Epidermal melanocyte (primary cell): ENCODE measurements around the gene CFAP46.

Experiments
- DNase-seq: peaks from one replicate; pipeline ENCODE4 v3.0.0; 2011; ENCODE audit warnings: low spot score; ENCODE audit not compliant: insufficient read length

Gene CFAP46

DNA sequence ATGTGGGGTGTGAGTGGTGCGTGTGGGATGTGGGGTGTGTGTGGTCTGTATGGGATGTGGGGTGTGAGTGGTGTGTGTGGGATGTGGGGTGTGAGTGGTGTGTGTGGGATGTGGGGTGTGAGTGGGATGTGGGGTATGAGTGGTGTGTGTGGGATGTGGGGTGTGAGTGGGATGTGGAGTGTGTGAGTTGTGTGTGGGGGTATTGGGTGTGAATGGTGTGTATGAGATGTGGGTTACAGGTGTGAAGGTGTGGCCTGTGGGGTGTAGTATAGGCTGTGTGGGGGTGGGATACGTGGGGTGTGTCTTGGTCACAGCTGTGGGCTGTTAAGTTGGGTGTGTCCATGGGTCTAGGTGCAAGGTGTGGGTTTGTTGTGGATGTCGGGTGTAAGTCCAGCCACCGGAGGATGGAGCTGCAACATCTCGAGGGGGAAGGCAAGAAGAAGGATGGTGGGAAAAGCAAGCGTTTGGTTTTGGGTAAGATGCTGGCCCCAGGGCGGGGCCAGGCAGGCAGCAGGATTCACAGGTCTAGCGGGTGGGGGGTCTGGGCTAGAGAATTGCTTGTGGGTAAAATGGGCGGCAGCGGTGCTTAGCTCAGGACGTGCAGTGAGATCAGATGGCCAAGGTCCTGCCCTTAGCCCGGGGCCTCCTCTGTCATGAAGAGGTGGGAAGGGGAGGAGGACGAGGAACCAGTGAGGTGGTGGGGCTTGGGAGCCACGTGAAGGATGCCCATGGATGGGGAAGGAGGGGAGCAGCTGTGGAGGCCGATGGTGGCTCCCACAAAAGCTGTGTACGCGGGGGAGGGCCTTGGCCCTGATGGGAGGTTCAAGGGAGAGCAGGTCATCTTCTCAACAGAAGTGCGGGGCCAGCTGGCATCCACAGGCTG is 60.1 kb downstream of the CFAP46 start:
- no peak for DNase-seq

DNA sequence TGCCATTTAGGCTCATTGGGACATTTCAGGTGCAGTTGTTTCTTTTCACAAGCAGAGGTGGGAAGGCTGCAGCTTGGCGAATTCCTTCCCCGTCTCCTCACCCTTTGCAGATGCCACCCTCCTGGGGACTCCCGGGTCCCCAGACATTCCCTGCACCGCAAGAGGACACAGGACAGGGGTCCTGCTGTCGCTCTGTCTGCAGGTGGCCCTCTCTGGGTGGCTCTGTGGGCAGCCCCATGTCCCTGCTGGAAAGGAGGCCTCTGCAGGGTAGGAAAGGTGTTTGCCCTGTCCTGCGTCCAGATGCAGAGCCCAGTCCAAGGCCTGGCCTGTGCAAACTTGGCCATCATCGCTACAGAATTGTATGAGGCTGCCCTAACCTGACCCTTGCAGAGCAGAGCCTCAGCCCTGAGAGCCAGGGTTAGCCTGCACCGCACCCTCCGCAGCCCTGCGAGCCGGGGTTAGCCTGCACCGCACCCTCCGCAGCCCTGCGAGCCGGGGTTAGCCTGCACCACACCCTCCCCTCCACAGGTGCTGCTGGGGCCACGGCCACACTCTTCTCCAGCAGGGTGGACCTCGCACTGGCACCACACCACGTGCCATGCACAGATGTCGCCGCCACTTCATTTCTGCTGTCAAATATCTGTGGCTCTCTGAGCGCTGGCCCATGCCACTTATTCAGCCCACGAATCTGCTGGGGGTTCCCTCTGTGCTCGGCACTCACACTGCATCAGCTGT is 61.0 kb downstream of the CFAP46 start:
- DNase-seq = no peak

- DNase-seq = no peak
Observed at GRCh38 chr10:132880128-132880981, 62.0 kb downstream of the CFAP46 start.

DNA sequence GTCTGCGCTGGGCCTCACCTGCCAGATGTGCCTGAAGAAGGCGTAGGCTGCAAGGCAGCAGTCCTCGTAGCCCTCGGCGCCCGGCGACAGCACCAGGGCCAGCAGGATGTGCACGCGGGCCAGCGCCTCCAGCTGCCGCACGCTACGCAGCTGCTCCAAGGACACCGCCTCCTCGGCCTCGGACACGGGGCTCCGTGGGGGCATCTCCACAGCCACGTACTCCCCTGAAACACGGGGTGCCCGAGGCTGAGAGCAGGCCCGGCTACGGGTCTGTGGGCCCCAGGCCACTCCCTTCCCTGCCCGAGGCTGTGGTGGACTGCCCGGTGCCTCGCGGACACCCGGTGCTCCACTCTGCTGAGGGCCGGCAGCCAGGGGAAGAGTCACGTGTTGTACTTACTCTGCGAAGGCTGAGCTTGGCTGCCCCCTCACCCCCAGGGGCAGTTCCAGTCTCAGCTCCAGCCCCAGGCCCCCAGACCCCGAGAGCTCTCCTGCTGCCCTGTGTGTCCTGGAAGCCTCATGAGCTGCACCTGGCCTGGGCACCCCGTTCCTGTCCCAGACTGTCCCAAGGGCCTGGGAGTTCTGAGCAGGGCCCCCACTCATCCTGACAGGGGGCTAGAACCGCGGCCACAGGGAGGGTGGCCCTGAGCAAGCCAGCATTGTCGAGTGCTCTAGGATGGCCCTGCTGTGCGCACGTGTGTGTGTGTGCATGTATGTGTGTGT is 62.8 kb downstream of the CFAP46 start:
- DNase-seq = no peak

- DNase-seq = no peak
Observed at GRCh38 chr10:132878730-132879407, 63.5 kb downstream of the CFAP46 start.

- no peak for DNase-seq
Observed at GRCh38 chr10:132878091-132878729, 64.2 kb downstream of the CFAP46 start.

GRCh38 chr10:132877473-132877872 is 64.9 kb downstream of the CFAP46 start:
- no peak for DNase-seq

DNA sequence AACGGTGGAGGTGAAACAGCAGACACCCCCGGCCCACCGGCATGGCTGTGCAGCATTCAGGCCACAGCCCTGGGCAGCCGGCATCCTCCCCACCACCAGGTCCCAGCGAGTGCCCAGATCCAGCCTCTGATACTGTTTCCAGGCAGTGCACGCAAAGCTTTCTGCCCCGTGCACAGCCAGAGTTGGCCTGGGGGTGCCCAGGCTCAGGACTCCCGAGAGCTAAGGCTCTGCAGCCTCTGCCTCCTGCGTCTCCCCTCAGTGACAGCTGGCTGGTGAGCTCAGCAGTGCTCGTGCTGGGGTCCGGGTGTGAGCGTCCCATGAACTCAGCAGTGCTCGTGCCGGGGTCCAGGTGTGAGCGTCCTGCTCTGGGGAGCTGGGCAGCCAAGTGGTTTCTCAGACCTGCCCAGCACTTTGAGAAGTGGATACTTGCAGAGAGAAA is 65.4 kb downstream of the CFAP46 start:
- no peak for DNase-seq

GRCh38 chr10:132876131-132876860 is 66.1 kb downstream of the CFAP46 start:
- DNase-seq = no peak

DNA sequence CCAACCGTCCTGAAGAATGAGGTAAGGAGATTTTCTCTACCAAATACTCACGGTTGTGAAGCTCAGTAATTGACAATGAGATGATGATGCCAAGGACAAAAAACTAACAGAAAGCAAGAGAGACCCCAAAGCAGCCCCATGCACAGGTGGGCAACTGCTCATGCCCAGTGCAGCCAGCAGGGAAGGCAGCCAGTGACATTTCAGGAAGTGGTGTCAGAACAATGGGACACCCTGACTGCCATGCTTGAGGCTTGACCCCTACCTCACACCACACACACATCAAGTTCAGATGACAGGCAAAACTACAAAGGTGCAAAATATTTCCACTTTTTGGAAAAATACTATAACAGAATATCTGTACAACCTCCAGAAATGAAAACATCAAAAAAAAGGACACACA is 66.9 kb downstream of the CFAP46 start:
- no peak for DNase-seq

DNA sequence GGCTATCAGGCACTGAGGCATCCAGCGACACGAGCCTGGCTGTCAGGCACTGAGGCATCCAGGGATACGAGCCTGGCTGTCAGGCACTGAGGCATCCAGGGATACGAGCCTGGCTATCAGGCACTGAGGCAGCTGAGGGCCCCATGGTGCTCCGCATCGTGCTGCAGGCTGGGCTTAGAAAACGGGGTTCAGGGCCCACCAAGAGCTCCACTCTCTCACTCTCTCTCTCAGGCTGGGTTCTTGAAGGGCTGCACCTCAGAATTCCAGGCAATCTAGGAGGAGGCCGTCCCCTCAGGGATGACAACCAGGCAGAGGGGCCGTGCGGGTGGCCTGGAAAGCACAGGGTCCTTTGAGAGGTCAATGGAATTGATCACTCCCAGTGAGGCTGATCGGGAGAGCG is 69.0 kb downstream of the CFAP46 start:
- DNase-seq = no peak

- no peak for DNase-seq
Observed at GRCh38 chr10:132872658-132873057, 69.7 kb downstream of the CFAP46 start.

- no peak for DNase-seq
Observed at GRCh38 chr10:132870426-132870825, 71.9 kb downstream of the CFAP46 start.

DNA sequence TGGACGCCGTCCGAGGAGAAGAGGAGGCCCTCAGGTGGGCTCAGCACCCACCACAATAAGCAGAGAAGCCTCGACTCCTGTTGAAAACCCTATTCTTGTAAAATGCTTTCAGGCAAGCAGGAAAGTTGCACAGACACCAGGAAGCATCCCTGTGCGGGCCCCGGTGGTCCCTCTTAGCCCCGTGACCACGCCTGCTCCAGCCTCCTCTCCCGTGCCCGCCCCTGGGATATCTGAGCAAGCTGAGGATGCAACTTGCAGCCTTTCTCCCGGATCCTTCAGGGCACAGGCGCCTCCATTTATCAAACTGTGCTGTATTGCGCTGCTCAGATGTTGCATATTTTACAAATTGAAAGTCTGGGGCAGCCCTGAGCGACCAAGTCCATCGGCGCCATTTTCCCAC is 72.7 kb downstream of the CFAP46 start:
- no peak for DNase-seq

DNA sequence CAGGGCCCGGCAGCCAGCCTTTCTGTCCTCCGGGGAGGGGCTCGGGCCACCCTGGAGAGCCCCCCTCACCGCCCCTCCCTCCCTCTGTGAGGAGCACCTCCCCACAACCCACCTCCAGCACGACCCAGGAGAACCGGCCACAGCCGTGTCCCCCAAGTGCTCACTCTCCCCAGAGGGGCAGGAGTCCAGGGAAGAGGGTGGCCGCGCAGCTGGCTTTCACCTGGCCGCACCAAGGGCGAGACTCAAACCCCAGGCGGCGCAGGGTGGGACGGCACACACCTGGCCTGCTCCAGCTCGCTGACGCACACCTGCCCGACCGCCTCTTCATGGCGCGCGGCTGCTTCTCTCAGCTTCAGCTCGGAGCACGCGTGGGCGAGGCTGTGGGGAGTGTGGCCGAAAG is 73.4 kb downstream of the CFAP46 start:
- DNase-seq = no peak

- DNase-seq = no peak
Observed at GRCh38 chr10:132867801-132868644, 74.3 kb downstream of the CFAP46 start.

- DNase-seq = no peak
Observed at GRCh38 chr10:132866601-132867381, 75.6 kb downstream of the CFAP46 start.
